ENCODE measurements around the gene ATP11A. TPM values are rescaled to one million over a fixed set of nuclear protein-coding genes. Genes with fewer than 3 reads are reported as not detected.

Gene ATP11A
- total RNA-seq, 1 experiment from 2014 or later = 65.3 TPM

DNA sequence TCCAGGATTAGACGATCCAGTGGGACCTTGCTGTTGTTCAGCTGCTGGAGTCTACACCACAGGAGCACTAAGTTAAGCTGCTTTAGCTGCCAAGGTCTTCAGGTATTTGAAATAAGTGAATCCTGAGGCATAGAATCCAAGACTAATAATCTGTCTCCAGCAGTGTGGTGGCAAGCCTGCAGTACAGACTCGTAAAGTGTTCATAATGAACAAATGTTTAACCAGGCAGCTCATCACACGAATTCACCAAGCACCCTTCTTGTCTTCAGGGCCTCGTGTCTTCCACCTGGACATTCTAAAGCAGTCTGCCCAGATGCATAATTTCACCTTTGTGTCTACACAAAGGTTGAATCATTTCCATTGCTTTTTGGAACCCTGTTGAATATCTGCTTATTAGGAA lies 5.3 kb downstream of the ATP11A start:
- H3T11ph ChIP-seq (ENCODE audit: low read length) = no peak overlapping the region
- H4K91ac ChIP-seq (ENCODE audit: insufficient read length, low read depth, low read length) = no peak overlapping the region
- no peak overlapping the region for H3K9ac ChIP-seq (ENCODE audit: extremely low read depth, insufficient read length, low read length)
- Mint-ChIP-seq H3K36me3 (ENCODE audit: insufficient read depth in 1 of 3, low read depth in 3 of 3) (peaks cover 0 to 5% (median 0%) of the 10 kb centered on the region in 3 experiments; a peak in 4 of 7 replicates), H3K4me1 (peaks cover 43 to 59% of the 10 kb centered on the region in 2 experiments), H3K9me3 (no peaks in the 10 kb centered on the region), H3K4me3 (no peak overlapping the region), H3K27ac (no peak overlapping the region), H3K27me3 (ENCODE audit: low read depth) (peaks cover 5% of the 10 kb centered on the region)
- peaks cover 5% of the 10 kb centered on the region for H3K79me1 ChIP-seq (ENCODE audit: insufficient read depth, low read depth, low read length, poor library complexity, severe bottlenecking)
- no peaks in the 10 kb centered on the region for H3K27me3 ChIP-seq (ENCODE audit: insufficient read depth, low read length)
- H3K56ac ChIP-seq (ENCODE audit: insufficient read length, low read depth, low read length) = no peak overlapping the region
- no peak overlapping the region for H2AK5ac ChIP-seq (ENCODE audit: insufficient read length, low read length)
- no peak overlapping the region for H3K27ac ChIP-seq (ENCODE audit: insufficient read length, low read depth, low read length)
- H3K9me3 ChIP-seq (ENCODE audit: control insufficient read depth, low read depth, low read length) = no peaks in the 10 kb centered on the region
- H4K20me1 ChIP-seq (ENCODE audit: control insufficient read depth, insufficient read depth, insufficient read length) = peaks cover 3% of the 10 kb centered on the region
- no CpG with 5 or more reads among the region's 4 CpGs for whole genome bisulfite sequencing (ENCODE audit: extremely low coverage, insufficient read length, low lambda C conversion rate)
- no peak overlapping the region for H2BK12ac ChIP-seq (ENCODE audit: insufficient read length, low read depth, low read length)
- H2BK120ac ChIP-seq (ENCODE audit: low read depth, low read length, poor library complexity, severe bottlenecking) = no peak overlapping the region
- no peak overlapping the region for H4K8ac ChIP-seq (replicated peaks; ENCODE audit: insufficient read length, low read depth, low read length)
- peaks cover 6% of the 10 kb centered on the region for H3K23me2 ChIP-seq (ENCODE audit: insufficient read length, low read depth, low read length, poor library complexity, severe bottlenecking)
- no peak overlapping the region for H2AFZ ChIP-seq (ENCODE audit: low read length)
- H2BK15ac ChIP-seq (ENCODE audit: low read depth, low read length) = no peak overlapping the region
- no peak for DNase-seq
- no peak overlapping the region for H3K4ac ChIP-seq (ENCODE audit: low read depth, low read length)
- H2BK5ac ChIP-seq (ENCODE audit: insufficient read length, low read length) = no peak overlapping the region
- TF ChIP-seq, protein P1, sequence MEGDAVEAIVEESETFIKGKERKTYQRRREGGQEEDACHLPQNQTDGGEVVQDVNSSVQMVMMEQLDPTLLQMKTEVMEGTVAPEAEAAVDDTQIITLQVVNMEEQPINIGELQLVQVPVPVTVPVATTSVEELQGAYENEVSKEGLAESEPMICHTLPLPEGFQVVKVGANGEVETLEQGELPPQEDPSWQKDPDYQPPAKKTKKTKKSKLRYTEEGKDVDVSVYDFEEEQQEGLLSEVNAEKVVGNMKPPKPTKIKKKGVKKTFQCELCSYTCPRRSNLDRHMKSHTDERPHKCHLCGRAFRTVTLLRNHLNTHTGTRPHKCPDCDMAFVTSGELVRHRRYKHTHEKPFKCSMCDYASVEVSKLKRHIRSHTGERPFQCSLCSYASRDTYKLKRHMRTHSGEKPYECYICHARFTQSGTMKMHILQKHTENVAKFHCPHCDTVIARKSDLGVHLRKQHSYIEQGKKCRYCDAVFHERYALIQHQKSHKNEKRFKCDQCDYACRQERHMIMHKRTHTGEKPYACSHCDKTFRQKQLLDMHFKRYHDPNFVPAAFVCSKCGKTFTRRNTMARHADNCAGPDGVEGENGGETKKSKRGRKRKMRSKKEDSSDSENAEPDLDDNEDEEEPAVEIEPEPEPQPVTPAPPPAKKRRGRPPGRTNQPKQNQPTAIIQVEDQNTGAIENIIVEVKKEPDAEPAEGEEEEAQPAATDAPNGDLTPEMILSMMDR (conservative IDR thresholded peaks at IDR 0.05) = no peak
- no peak overlapping the region for H2BK20ac ChIP-seq (ENCODE audit: low read depth, low read length, poor library complexity, severe bottlenecking)
- no peak overlapping the region for H3K4me2 ChIP-seq (ENCODE audit: insufficient read depth, insufficient read length, low read length)
- H3K14ac ChIP-seq (ENCODE audit: insufficient read depth, low read length) = no peak overlapping the region
- H3K18ac ChIP-seq (ENCODE audit: insufficient read length, low read depth, low read length) = no peak overlapping the region
- no peak overlapping the region for H3K23ac ChIP-seq (ENCODE audit: insufficient read length, low read depth, low read length)
- peaks cover 16% of the 10 kb centered on the region; the same call in 1 of the 2 replicates for H3K79me2 ChIP-seq (ENCODE audit: insufficient read depth, low read length)
- no peak overlapping the region for H4K5ac ChIP-seq (ENCODE audit: insufficient read length, low read depth, low read length)
- H3K4me1 ChIP-seq (ENCODE audit: insufficient read depth, low read length) = peaks cover 6% of the 10 kb centered on the region; the same call in 1 of the 2 replicates

Measured in H9 (cell line).